ELR (cell line): ENCODE measurements around the gene CFAP45.

ENCODE experiments used
- DNase-seq: peaks from one replicate; pipeline ENCODE4 v3.0.0-alpha.2; 2015; ENCODE audit warnings: low read depth

CFAP45 gene

GRCh38 chr1:159826441-159827101, 73.4 kb downstream of the CFAP45 start, which contains the start of gene SLAMF8:
TSS of gene SLAMF8 (plus strand) at chr1:159826873. CDS start at chr1:159826899, 26 bp downstream.
- no peak for DNase-seq

DNA sequence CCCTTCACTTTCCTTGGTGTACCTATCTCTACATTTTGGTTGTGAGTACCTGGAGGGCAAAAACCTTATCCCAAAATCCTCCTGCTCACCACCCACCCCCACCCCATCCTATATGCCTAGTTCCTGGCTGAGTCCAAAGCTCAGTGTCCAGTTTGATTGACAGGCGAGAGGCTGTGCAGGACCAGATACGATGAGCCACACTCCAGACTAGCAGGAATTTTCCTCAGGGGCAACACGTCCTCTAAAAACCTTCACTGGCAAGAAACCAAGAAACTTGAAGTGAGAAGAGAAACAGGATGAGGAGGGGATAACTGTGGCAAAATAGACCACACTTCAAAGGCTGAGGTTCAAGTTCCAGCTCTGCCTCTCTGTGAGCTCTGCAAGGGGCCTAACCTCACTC, 74.4 kb downstream of the CFAP45 start:
- no peak for DNase-seq

GRCh38 chr1:159823406-159823805, 76.6 kb downstream of the CFAP45 start:
- no peak for DNase-seq
